ENCODE data around the gene TERC.

- TF ChIP-seq YY1 (IDR thresholded peaks at IDR 0.05; ENCODE audit: low read depth) = no peak
- TF ChIP-seq USF1 (IDR thresholded peaks at IDR 0.05) = no peak
- TF ChIP-seq MAX (IDR thresholded peaks at IDR 0.05) = no peak
- TF ChIP-seq CREB1 (IDR thresholded peaks at IDR 0.05; ENCODE audit: low read depth) = no peak
- no peak for TF ChIP-seq TAF1 (IDR thresholded peaks at IDR 0.05; ENCODE audit: low read depth)
- TF ChIP-seq CEBPB (IDR thresholded peaks at IDR 0.05) = no peak
- no peak for TF ChIP-seq EGR1 (IDR thresholded peaks at IDR 0.05)
Observed at GRCh38 chr3:169811631-169812331, 46.9 kb upstream of the TERC start.

All from Ishikawa (cell line).